Measurements from ENCODE around the gene AFMID. TPM values are rescaled to one million over a fixed set of nuclear protein-coding genes. Genes with fewer than 3 reads are reported as not detected.
"Not testable (repeated sequence)": the region's sequence is repeated elsewhere in the genome, so short reads cannot be mapped to it uniquely, and the experiment has no call there.

AFMID gene
- total RNA-seq, 1 donor from 2014 or later = 49.7 TPM

GRCh38 chr17:78168242-78168902 is 18.8 kb upstream of the AFMID start, which contains the start of gene SYNGR2:
Gene SYNGR2 (plus strand): TSS chr17:78168581. CDS start chr17:78168617, 36 bp downstream.
- Histone ChIP-seq H3K4me3 (ENCODE audit: low read depth, low read length) (peak within 1 kb of the TSS; percentile 73), H3K36me3 (ENCODE audit: control insufficient read depth, insufficient read depth, low read length) (no peaks in the 10 kb centered on the region), H3K27me3 (ENCODE audit: control insufficient read depth, insufficient read depth, low read length) (no peaks in the 10 kb centered on the region)
- no peak for TF ChIP-seq CTCF (IDR thresholded peaks at IDR 0.05; ENCODE audit: insufficient read depth, low read length, poor library complexity, severe bottlenecking)
- no peak for DNase-seq (ENCODE audit: low read depth)

- DNase-seq (ENCODE audit: low read depth) = no peak
- H3K36me3 ChIP-seq (ENCODE audit: control insufficient read depth, insufficient read depth, low read length) = no peaks in the 10 kb centered on the region
- peak overlapping the region; percentile 73 for H3K4me3 ChIP-seq (ENCODE audit: low read depth, low read length)
- H3K27me3 ChIP-seq (ENCODE audit: control insufficient read depth, insufficient read depth, low read length) = no peaks in the 10 kb centered on the region
- TF ChIP-seq CTCF (IDR thresholded peaks at IDR 0.05; ENCODE audit: insufficient read depth, low read length, poor library complexity, severe bottlenecking) = no peak
Observed at GRCh38 chr17:78168903-78169793, 18.0 kb upstream of the AFMID start.

- no peak for TF ChIP-seq CTCF (IDR thresholded peaks at IDR 0.05; ENCODE audit: insufficient read depth, low read length, poor library complexity, severe bottlenecking)
- Histone ChIP-seq H3K36me3 (ENCODE audit: control insufficient read depth, insufficient read depth, low read length) (peaks cover 2% of the 10 kb centered on the region), H3K27me3 (ENCODE audit: control insufficient read depth, insufficient read depth, low read length) (no peaks in the 10 kb centered on the region), H3K4me3 (ENCODE audit: low read depth, low read length) (no peak overlapping the region)
- DNase-seq (ENCODE audit: low read depth) = no peak
Observed at GRCh38 chr17:78170692-78171590, 16.2 kb upstream of the AFMID start.

GRCh38 chr17:78171591-78172248 is 15.4 kb upstream of the AFMID start:
- H3K36me3 ChIP-seq (ENCODE audit: control insufficient read depth, insufficient read depth, low read length) = not testable (repeated sequence)

GRCh38 chr17:78172249-78173051 is 14.7 kb upstream of the AFMID start:
- no peaks in the 10 kb centered on the region for H3K27me3 ChIP-seq (ENCODE audit: control insufficient read depth, insufficient read depth, low read length)
- TF ChIP-seq CTCF (IDR thresholded peaks at IDR 0.05; ENCODE audit: insufficient read depth, low read length, poor library complexity, severe bottlenecking) = no peak
- no peak overlapping the region for H3K4me3 ChIP-seq (ENCODE audit: low read depth, low read length)
- peaks cover 2% of the 10 kb centered on the region for H3K36me3 ChIP-seq (ENCODE audit: control insufficient read depth, insufficient read depth, low read length)
- no peak for DNase-seq (ENCODE audit: low read depth)

More at GRCh38 chr17:78171591-78172248, 15.4 kb upstream of the AFMID start:
- DNase-seq (ENCODE audit: low read depth); H3K4me3 ChIP-seq (ENCODE audit: low read depth, low read length); H3K27me3 ChIP-seq (ENCODE audit: control insufficient read depth, insufficient read depth, low read length): not testable (repeated sequence)

All from kidney epithelial cell (primary cell).